ENCODE data around the gene UNC93B1.
A peak's percentile ranks its signal among the peaks of the same experiment; 100 is the strongest.
"Not testable (repeated sequence)": the region's sequence is repeated elsewhere in the genome, so short reads cannot be mapped to it uniquely, and the experiment has no call there.

Gene UNC93B1

GRCh38 chr11:67990546-67991346 is 13.2 kb downstream of the UNC93B1 start:
- DNase-seq = not testable (repeated sequence)

- not testable (repeated sequence) for DNase-seq
Observed at GRCh38 chr11:67985302-67985701, 18.6 kb downstream of the UNC93B1 start.

- DNase-seq = no peak
Observed at GRCh38 chr11:67983951-67984350, 19.9 kb downstream of the UNC93B1 start.

- not testable (repeated sequence) for DNase-seq
Observed at GRCh38 chr11:67982255-67982857, 21.5 kb downstream of the UNC93B1 start.

GRCh38 chr11:67981226-67981625 is 22.7 kb downstream of the UNC93B1 start:
- not testable (repeated sequence) for DNase-seq

- not testable (repeated sequence) for DNase-seq
Observed at GRCh38 chr11:67978766-67979418, 25.0 kb downstream of the UNC93B1 start.

GRCh38 chr11:67974746-67975145 is 29.2 kb downstream of the UNC93B1 start:
- not testable (repeated sequence) for DNase-seq

- not testable (repeated sequence) for DNase-seq
Observed at GRCh38 chr11:67965830-67966348, 38.0 kb downstream of the UNC93B1 start.

GRCh38 chr11:67964746-67965145 is 39.2 kb downstream of the UNC93B1 start:
- not testable (repeated sequence) for DNase-seq

- not testable (repeated sequence) for DNase-seq
Observed at GRCh38 chr11:67963879-67964278, 40.0 kb downstream of the UNC93B1 start.

GRCh38 chr11:67963217-67963616 is 40.7 kb downstream of the UNC93B1 start:
- DNase-seq = not testable (repeated sequence)

GRCh38 chr11:67956236-67956635 is 47.7 kb downstream of the UNC93B1 start:
- DNase-seq = not testable (repeated sequence)

- peak; percentile 35 for DNase-seq
Observed at GRCh38 chr11:67955461-67956007, 48.4 kb downstream of the UNC93B1 start.

GRCh38 chr11:67954971-67955370 is 48.9 kb downstream of the UNC93B1 start:
- not testable (repeated sequence) for DNase-seq

- DNase-seq = not testable (repeated sequence)
Observed at GRCh38 chr11:67954251-67954650, 49.6 kb downstream of the UNC93B1 start.

- DNase-seq = not testable (repeated sequence)
Observed at GRCh38 chr11:67950705-67951104, 53.2 kb downstream of the UNC93B1 start.

- DNase-seq = not testable (repeated sequence)
Observed at GRCh38 chr11:67947785-67948184, 56.1 kb downstream of the UNC93B1 start.

- DNase-seq = not testable (repeated sequence)
Observed at GRCh38 chr11:67946403-67946802, 57.5 kb downstream of the UNC93B1 start.

- not testable (repeated sequence) for DNase-seq
Observed at GRCh38 chr11:67943406-67943805, 60.5 kb downstream of the UNC93B1 start.

All from SHP77 (cell line).